MM.1S (cell line): ENCODE results near the gene ZNF618.

Source experiments
- DNase-seq: peaks from one replicate; pipeline ENCODE4 v3.0.0-alpha.2; 2015
- H2AFZ ChIP-seq: fragments of 300-600 bp; sonication (generic); 2 replicates; pipeline ENCODE4 v1.6.0; 2016; ENCODE audit warnings: antibody characterized with exemption, low read length
- H3F3A ChIP-seq: fragments of 300-600 bp; sonication (generic); 2 replicates; pipeline ENCODE4 v1.6.1; 2016; ENCODE audit warnings: mild to moderate bottlenecking, antibody characterized with exemption, low read length, moderate library complexity, mixed read lengths; ENCODE audit not compliant: insufficient read depth
- H3K27ac ChIP-seq: fragments of 300-600 bp; sonication (generic); 2 replicates; pipeline ENCODE4 v1.5.1; 2016; ENCODE audit warnings: mild to moderate bottlenecking, low read length
- H3K27me3 ChIP-seq: fragments of 300-600 bp; sonication (generic); replicated peaks from 2 replicates; pipeline ENCODE4 v1.6.0; 2016; ENCODE audit warnings: low read length; ENCODE audit not compliant: insufficient read depth
- H3K36me3 ChIP-seq: fragments of 300-600 bp; sonication (generic); replicated peaks from 2 replicates; pipeline ENCODE4 v1.6.1; 2016; ENCODE audit warnings: mild to moderate bottlenecking, low read length, mixed read lengths; ENCODE audit not compliant: insufficient read depth
- H3K4me1 ChIP-seq: fragments of 300-600 bp; sonication (generic); 2 replicates; pipeline ENCODE4 v1.6.1; 2016; ENCODE audit warnings: low read length, mixed read lengths
- H3K4me2 ChIP-seq: fragments of 300-600 bp; sonication (generic); 2 replicates; pipeline ENCODE4 v1.6.0; 2016; ENCODE audit warnings: low read depth, low read length
- H3K4me3 ChIP-seq: fragments of 300-600 bp; sonication (generic); 2 replicates; pipeline ENCODE4 v1.5.1; 2016; ENCODE audit warnings: low read length, mixed read lengths
- H3K79me2 ChIP-seq: fragments of 300-600 bp; sonication (generic); 2 replicates; pipeline ENCODE4 v1.6.1; 2016; ENCODE audit warnings: mixed run types, low read length, mixed read lengths
- H3K9ac ChIP-seq: fragments of 300-600 bp; sonication (generic); 2 replicates; pipeline ENCODE4 v1.6.1; 2016; ENCODE audit warnings: low read length, mixed read lengths
- H3K9me2 ChIP-seq: fragments of 300-600 bp; sonication (generic); replicated peaks from 2 replicates; pipeline ENCODE4 v1.6.1; 2016; ENCODE audit warnings: mild to moderate bottlenecking, low read length, mixed read lengths; ENCODE audit not compliant: insufficient read depth
- H3K9me3 ChIP-seq: fragments of 300-600 bp; sonication (generic); replicated peaks from 2 replicates; pipeline ENCODE4 v1.6.1; 2016; ENCODE audit warnings: mild to moderate bottlenecking, low read length, mixed read lengths; ENCODE audit not compliant: insufficient read depth
- H4K20me1 ChIP-seq: fragments of 300-600 bp; sonication (generic); 2 replicates; pipeline ENCODE4 v1.6.1; 2016; ENCODE audit warnings: mild to moderate bottlenecking, low read length, moderate library complexity, mixed read lengths; ENCODE audit not compliant: insufficient read depth
- EZH2 ChIP-seq: fragments of 300-600 bp; sonication (generic); optimal IDR thresholded peaks from 2 replicates; pipeline ENCODE3; 2017; ENCODE audit warnings: low read depth, mild to moderate bottlenecking, antibody characterized with exemption, low read length, mixed read lengths
- EZH2phosphoT487 ChIP-seq: fragments of 300-600 bp; sonication (generic); IDR thresholded peaks from 2 replicates; pipeline ENCODE4 v1.6.1; 2018; ENCODE audit warnings: antibody characterized with exemption, low read length
- TF ChIP-seq, protein P1 (sequence below): fragments of 300-600 bp; sonication (generic); IDR thresholded peaks from 2 replicates; pipeline ENCODE4 v1.5.1; 2016; ENCODE audit warnings: antibody characterized with exemption, low read length, mixed read lengths

ZNF618 gene

DNA sequence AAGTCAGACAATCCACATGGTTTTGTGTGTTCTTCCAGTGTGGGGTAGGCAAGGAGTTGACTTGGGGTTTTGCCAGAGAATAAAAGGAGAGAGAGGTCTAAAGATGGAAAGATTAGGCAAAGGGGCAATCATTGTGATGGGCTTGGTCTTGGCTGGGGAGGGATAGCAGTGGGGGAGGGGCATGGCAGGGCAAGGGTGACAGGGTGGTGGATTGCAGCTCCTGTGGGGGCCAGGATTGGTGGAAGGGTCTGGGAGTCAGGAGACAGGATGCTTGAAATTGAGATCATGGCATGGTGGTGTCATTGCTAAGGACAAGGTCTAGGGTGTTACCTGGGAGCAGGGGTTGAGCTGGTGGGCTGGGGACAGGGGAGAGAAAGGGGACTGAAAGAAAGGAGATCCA is 57.6 kb downstream of the ZNF618 start:
- TF ChIP-seq EZH2 (no peak), EZH2phosphoT487 (no peak)
- TF ChIP-seq, protein P1, sequence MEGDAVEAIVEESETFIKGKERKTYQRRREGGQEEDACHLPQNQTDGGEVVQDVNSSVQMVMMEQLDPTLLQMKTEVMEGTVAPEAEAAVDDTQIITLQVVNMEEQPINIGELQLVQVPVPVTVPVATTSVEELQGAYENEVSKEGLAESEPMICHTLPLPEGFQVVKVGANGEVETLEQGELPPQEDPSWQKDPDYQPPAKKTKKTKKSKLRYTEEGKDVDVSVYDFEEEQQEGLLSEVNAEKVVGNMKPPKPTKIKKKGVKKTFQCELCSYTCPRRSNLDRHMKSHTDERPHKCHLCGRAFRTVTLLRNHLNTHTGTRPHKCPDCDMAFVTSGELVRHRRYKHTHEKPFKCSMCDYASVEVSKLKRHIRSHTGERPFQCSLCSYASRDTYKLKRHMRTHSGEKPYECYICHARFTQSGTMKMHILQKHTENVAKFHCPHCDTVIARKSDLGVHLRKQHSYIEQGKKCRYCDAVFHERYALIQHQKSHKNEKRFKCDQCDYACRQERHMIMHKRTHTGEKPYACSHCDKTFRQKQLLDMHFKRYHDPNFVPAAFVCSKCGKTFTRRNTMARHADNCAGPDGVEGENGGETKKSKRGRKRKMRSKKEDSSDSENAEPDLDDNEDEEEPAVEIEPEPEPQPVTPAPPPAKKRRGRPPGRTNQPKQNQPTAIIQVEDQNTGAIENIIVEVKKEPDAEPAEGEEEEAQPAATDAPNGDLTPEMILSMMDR: no peak
- no peaks in the 10 kb centered on the region for H3K79me2 ChIP-seq
- H3K27me3 ChIP-seq: no peaks in the 10 kb centered on the region
- H3K4me1 ChIP-seq: no peaks in the 10 kb centered on the region
- H3K36me3 ChIP-seq: no peaks in the 10 kb centered on the region
- H3K9me3 ChIP-seq: no peaks in the 10 kb centered on the region
- no peaks in the 10 kb centered on the region for H3K9me2 ChIP-seq
- DNase-seq: no peak
- H4K20me1 ChIP-seq: no peaks in the 10 kb centered on the region
- H3K4me3 ChIP-seq: no peak overlapping the region
- no peak overlapping the region for H3K27ac ChIP-seq
- no peaks in the 10 kb centered on the region for H3F3A ChIP-seq
- no peak overlapping the region for H2AFZ ChIP-seq
- no peak overlapping the region for H3K4me2 ChIP-seq
- no peak overlapping the region for H3K9ac ChIP-seq

DNA sequence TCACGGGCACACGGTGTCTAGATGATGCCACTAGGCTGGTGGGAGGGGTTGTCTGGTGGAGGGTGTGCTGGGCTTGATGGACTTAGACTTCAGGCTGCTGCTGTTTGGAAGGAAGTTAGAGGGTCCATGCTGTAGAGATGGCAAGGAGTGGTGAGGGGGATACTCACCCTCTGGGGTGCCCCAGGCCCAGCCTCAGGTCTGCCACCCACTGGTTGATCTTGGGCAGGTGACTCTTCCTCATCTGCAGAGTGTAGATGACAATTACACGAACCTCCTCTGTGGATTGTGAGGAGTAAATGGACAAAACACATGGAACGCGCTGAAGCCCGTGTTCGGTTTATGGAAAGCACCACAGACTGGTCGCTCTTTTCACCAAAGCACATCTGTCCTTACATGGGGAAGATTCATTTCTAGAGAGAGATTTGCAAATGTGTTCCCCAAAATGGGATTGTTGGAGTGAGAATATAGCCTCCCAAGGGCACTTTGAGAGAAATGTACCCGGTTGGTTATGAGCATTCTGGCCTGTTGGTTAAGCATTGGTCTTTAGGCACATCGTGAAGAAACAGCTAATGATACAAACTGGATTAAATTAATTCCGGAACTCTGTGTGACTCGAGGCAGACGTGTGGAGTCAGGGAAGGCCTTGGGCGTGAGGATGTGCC is 58.2 kb downstream of the ZNF618 start:
- Histone ChIP-seq H3K9me2 (no peaks in the 10 kb centered on the region), H3F3A (no peaks in the 10 kb centered on the region), H3K9me3 (no peaks in the 10 kb centered on the region), H3K27ac (no peak overlapping the region), H3K79me2 (no peaks in the 10 kb centered on the region), H3K4me3 (no peak overlapping the region), H3K36me3 (no peaks in the 10 kb centered on the region), H3K4me1 (no peaks in the 10 kb centered on the region), H2AFZ (no peak overlapping the region), H3K4me2 (no peak overlapping the region), H3K9ac (no peak overlapping the region), H4K20me1 (no peaks in the 10 kb centered on the region), H3K27me3 (no peaks in the 10 kb centered on the region)
- TF ChIP-seq EZH2 (no peak), EZH2phosphoT487 (no peak)
- TF ChIP-seq, protein P1: no peak
- DNase-seq: no peak

DNA sequence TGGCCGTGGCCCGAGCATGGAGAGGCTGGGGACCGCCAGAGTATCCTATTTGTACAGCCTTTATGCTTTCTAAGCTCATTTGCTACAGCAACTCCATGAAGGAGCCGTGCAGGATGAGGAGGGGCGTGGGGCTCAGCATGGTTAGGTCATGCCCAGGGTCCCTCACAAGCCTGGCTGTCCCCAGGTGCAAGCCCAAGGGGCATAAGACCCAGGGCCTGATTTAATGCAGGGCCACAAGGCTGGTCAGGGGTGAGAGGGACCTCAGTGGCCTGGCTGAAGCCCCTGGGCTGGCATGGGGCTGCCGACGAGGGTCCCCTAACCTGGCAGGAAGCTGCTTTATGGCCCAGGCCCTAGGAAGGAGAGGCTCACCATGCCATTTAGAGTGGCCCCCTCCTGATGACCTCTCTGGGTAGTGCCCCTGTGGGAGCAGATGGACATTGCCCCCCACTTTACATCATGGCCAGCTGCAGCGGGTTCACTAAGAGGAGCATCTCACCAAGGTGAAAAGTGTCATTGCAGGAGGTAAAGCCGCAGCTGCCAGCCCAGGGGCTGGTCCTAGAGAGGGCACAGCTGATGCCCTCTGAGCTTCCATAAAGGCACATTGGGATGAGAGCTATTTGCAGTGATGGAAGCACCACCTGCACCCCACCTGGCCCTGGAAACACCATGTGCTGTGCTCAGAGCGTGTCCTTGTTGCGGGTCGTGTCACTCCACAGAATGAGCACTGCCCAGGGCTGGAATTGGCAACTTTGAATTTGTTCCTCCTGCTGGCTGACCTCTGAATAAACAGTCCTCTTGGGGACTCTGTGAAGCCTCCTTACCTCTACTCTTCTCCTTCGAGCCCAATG is 58.9 kb downstream of the ZNF618 start:
- TF ChIP-seq, protein P1: no peak
- no peak for TF ChIP-seq EZH2
- TF ChIP-seq EZH2phosphoT487: no peak
- H2AFZ ChIP-seq: no peak overlapping the region
- H3F3A ChIP-seq: no peaks in the 10 kb centered on the region
- H3K36me3 ChIP-seq: no peaks in the 10 kb centered on the region
- no peak overlapping the region for H3K27ac ChIP-seq
- H3K4me3 ChIP-seq: no peak overlapping the region
- H3K9ac ChIP-seq: no peak overlapping the region
- H3K79me2 ChIP-seq: no peaks in the 10 kb centered on the region
- no peaks in the 10 kb centered on the region for H3K9me2 ChIP-seq
- H3K27me3 ChIP-seq: no peaks in the 10 kb centered on the region
- H3K4me2 ChIP-seq: no peak overlapping the region
- no peak for DNase-seq
- no peaks in the 10 kb centered on the region for H4K20me1 ChIP-seq
- no peaks in the 10 kb centered on the region for H3K4me1 ChIP-seq
- no peaks in the 10 kb centered on the region for H3K9me3 ChIP-seq
